ENCODE data around the gene ZNF774.
"Not testable (repeated sequence)": the region's sequence is repeated elsewhere in the genome, so short reads cannot be mapped to it uniquely, and the experiment has no call there.

ZNF774 gene

DNA sequence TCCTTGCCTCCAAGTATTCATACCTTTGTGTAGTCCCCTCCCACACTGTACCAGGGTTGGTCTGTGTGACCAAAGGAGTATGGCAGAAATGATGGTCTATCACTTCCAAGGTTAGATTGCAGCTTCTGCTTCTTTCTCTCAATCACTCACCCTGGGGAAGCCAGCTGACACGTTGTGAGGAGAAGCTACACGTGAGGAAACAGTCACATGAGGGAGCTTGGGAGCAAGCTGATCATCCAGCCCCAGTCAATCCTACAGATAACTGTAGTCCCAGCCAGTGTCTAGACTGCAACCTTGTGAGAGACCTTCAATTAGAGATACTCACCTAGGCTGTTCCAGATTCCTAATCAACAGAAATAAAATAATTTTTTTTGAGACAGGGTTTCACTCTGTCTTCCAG is 6.2 kb upstream of the ZNF774 start:
- FAIRE-seq (no peak), DNase-seq (ENCODE audit: low spot score) (no peak)

DNA sequence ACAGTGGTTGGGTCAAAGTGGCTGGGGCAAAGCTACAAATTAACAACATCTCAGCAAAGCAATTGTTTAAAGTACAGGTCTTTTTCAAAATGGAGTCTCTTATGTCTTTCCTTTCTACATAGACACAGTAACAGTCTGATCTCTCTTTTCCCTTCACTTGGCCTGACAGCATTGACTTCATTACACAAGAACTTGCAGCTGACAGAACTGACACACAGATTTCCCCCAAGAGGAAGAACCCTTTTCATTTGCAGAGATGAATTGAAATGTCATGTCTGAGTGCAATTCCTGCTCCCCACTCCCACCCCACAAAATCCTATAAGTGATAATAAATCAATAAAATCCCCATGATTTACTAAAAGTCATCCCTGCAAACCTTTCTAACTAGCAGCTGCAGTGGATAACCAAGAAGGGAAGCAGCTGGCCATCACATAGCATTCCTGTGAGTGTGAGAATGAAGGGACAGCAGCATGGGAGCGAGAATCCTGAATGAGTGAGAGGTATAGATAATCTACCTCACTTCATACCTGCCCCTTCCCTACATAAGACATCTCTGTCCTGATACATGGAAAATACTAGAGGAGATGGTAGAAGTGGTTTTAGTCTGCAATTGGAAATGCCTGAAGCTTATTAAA is 4.5 kb upstream of the ZNF774 start:
- not testable (repeated sequence) for DNase-seq (ENCODE audit: low spot score); FAIRE-seq

DNA sequence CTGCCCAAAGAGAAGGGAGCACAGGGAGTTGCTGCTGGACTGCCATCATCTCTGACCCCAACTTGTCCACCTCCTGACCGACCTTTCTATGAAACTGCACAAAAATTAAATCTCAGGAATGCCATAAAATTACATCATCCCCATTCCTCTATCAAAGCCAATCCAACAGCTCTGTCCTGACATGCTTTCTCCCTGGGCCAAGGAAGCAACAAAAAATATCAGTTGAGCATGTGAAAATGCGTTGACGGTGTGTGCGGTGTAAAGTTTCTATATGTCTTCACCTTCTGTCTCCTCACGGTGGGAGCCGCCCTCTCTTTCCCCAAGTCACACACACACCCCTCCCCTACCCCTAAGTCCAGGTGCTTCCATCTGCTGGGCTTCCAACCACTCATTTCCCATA is 3.6 kb upstream of the ZNF774 start:
- DNase-seq (ENCODE audit: low spot score) (no peak), FAIRE-seq (no peak)

DNA sequence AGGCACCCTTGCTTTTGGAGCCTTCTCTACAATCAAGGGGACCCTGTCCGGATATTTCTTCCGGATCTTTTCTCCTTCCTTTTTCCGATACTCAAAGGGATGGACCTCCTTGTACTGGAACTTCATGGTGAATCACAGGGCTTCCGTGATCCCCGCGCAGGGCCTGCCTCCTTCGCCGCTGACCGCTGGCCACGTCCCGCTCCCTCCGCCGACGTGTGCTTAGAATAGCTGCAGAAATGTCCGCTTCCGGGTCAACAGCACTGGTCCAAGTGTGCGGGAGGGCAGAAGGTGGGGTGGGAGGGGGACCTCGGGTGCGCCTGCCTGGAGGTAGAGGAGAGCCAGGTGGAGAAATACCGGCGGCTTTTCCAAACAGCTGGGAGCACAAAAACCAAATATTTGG is 3.0 kb upstream of the ZNF774 start:
- FAIRE-seq (no peak), DNase-seq (ENCODE audit: low spot score) (no peak)

DNA sequence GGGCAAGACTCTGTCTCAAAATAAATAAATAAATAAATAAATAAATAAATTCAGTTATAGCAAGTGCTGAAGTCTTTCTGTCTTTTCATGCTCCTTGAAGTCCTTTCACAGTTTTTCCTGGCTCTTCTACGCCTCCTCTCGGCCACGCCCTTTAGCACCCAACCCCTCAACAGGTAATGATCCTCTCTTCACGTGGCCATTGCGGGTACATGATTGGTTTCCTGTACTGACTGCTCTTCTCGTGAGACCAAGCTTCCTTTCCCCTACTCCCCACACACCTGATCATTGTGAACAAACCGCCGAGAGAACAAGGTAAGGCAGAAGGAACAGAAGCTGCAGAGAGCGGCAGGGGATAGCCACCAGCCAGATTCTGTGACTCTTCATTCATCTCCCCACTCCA is 2.3 kb upstream of the ZNF774 start:
- DNase-seq (ENCODE audit: low spot score) (no peak), FAIRE-seq (no peak)

DNA sequence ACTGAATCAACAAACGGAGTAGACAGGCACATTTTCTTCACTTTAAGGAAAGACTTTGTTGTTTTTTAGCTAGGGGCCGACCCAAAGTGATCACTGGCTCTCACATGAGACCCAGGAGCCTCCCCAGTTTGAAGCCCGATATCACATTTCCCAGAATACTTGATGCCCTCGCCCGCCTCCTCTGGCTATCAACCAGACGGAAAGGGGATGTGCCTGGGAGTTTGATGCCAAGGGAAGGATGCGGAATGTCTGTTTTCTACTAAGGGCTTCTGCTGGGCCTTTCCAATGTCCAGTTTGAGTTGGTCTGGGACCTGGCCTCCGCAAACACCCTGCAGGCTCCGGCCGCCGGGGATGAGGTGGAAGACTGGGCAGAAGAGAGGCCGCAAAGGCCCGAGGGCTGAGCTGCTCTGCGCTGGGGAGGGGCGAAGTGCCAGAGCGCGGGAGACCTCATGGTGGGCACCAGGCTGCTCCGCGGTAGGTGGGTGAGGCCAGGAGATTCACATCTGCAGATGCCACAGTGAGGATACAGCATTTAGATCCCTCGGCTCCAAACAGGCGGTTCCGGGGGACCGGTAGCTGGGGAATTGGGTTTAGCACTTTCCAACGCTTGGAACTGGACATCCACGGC is 491 bp upstream of the ZNF774 start:
- no peak for DNase-seq (ENCODE audit: low spot score)
- no peak for FAIRE-seq

DNA sequence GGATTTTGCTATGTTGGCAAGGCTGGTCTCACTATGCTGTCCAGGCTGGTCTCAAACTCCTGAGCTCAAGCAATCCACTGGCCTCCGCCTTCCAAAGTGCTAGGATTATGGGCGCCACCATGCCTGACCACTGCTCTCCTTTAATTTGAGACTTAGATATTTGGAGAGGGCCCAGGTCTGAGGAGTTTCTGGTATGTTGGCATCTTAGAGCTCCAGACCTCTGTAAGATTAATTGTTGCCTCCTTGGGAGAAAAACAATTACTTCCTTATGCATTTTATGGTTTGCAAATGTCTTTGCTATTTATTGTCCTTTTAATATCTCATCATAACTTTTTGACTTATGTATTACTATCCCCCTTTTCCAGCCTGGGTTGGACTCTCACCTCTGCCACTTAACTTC is 2.9 kb downstream of the ZNF774 start:
- FAIRE-seq (no peak), DNase-seq (ENCODE audit: low spot score) (no peak)

DNA sequence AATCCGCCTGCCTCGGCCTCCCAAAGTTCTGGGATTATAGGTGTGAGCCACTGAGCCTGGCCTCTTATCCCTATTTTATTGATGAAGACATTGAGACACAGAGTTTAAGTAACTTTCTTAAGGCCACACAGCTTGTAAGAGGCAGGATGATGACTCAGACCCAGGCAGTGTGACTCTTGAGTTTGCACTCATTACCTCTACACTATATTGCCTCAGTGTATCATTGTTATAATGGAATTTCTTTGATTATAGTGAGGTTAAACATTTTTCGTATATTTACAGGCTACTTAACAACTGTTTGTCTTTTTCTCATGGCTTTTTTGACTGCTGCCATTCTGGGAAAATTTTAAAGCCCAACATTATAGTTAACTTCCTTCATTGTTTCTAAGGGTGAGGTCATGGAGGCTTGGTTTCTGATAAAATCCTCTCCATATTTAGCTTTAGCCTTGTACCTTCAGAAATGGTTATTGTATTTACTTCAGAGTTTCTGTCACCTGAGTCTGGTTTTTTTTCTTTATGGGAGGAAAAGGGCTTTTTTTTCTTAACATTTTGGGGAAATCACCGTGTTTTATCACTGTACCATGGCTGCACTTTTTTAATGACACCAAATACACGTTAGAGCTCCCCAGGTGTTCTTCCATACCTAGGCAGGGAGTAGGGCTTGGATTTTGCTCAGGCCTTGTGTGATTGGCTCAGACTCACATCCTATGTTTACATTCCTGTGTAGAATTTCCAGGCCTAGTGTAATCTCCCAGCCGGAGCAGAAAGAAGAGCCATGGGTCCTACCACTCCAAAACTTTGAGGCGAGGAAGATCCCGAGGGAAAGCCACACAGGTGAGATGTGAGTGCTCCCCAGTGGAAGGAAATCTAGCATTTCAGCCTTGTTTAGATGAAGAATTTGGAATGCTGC is 6.3 kb downstream of the ZNF774 start:
- FAIRE-seq (peak; percentile 30), DNase-seq (ENCODE audit: low spot score) (peak; percentile 25)

DNA sequence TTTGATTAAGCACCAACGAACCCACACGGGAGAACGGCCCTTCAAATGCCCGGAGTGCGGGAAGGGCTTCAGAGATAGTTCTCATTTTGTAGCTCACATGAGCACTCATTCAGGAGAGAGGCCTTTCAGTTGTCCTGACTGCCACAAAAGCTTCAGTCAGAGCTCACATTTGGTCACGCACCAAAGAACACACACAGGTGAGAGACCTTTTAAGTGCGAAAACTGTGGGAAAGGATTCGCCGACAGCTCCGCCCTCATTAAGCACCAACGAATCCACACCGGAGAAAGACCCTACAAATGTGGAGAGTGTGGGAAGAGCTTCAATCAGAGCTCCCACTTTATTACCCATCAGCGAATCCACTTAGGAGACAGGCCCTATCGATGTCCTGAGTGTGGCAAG is 8.7 kb downstream of the ZNF774 start:
- FAIRE-seq (no peak), DNase-seq (ENCODE audit: low spot score) (no peak)

DNA sequence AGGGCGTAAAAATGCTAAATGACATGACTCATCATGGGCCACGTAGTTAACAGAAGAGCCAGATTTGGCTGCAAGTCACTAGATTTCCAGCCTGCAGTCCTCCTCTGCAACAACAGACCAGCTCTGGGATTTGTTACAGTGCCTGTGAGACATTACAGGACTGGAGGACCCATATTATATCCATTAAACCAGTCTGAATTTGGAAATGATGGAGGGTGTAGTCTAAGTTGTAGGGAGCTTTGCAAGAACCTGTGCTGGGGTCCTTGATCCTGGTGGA is 10.8 kb downstream of the ZNF774 start:
- FAIRE-seq (no peak), DNase-seq (ENCODE audit: low spot score) (peak; percentile 45)

DNA sequence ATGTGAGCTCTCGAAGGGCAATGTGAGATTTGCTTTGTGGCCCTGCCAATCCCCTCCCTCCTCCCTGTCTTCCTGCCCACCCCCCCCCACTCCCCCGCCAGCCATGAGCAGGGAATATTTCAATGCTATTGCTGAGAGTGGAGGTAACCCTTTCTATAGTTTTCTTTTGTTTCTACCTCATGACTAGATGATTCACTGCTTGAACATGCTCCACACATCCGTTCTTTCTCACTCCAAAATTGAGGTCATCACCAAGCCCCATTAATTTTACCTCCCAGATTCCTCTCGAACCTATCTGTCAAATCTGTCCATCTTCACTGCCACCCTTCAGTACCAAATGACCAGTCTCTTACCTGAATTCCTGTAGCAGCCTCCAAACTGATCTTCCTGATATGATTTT is 12.2 kb downstream of the ZNF774 start:
- DNase-seq (ENCODE audit: low spot score) (peak; percentile 89), FAIRE-seq (peak; percentile 67)

DNA sequence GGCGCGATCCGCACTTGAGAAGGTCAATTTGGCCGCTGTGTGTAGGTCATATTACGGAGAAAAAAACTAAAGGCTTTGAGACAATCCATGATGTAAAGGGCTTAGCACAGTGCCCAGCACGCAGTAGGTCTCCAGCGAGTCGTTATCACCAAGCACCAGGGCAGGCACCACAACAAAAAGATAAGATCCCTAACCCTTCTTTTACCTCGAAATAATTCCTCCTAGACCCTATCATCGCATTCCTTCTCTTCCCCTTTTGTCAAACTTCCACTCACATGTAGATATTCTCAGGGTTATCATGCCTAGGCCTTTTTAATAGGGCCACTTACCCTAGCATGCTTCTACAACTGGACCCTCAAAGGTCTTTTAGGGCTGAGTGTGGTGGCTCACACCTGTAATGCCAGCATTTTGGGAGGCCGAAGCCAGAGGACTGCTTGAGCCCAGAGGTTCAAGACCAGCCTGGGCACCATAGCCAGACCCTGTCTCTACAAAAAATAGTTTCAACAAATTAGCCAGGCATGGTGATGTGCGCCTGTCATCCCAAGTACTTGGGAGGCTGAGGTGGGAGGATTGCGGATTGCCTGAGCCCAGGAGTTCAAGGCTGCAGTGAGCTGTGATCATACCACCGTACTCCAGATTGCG is 13.5 kb downstream of the ZNF774 start:
- FAIRE-seq (no peak), DNase-seq (ENCODE audit: low spot score) (no peak)

DNA sequence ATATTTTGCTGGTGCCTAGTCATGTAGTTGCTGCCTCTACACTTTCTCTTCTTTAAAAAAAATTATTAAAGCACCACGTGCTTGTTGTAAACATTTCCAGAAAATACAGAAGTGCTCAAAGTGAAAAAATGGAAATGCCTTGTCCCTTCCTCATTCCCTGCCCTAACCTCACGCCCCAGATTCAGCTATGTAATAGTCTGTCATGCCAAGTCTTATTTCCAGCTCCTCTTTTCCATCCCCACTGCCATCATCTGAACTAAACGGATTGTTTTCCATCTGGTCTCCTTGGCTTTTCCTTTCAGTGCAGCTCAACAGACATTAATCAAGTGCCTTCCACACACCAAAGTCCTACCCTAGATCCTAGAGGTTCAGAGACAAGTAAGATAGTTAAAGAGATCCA is 15.5 kb downstream of the ZNF774 start:
- FAIRE-seq (no peak), DNase-seq (ENCODE audit: low spot score) (no peak)

DNA sequence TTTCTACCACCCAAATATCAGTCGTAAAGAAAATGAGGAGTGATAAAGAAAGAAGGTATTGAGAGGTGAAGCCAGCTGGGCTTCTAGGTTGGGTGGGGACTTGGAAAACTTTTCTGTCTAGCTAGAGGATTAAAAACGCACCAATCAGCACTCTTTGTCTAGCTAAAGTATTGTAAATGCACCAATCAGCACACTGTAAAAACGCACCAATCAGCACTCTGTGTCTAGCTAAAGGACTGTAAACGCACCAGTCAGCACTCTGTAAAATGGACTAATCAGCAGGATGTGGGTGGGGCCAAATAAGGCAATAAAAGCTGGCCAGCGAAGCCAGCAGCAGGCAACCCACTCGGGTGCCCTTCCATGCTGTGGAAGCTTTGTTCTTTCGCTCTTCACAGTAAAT is 23.0 kb downstream of the ZNF774 start:
- DNase-seq (ENCODE audit: low spot score) (no peak), FAIRE-seq (no peak)

DNA sequence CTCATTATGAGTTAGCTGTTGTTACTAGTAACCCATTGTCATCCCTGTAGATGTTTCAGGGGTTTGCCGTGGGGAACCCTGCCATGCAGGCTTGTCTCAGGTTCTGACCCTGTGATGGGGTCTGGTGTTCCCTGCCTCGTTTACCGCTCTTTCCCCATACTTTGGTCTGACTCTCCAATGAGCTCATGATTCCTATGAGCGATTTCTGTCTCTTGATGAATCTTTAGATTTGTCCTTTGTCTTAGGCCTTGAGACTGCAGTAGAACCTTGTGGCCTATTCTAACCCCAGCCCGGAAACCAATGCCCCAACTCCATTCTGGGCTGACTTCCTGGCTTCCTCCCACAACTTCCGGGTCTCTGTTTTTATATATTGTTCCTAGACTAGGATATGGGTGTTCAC is 24.7 kb downstream of the ZNF774 start:
- FAIRE-seq (no peak), DNase-seq (ENCODE audit: low spot score) (no peak)

DNA sequence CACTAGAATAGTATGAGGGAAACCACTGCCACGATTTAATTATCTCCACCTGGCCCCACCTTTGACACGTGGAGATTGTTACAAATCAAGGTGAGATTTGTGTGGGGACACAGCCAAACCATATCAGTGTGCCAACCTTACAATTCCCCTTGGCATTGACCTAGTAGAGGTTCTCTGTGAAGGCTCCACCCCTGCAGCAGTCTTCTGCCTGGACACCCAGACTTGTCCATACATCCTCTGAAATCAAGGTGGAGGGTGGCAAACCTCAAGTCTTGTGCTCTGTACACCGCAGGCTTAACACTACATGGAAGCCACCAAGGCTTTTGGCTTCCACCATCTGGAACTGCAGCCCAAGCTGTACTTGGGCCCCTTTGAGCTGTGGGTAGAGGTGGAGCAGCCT is 27.2 kb downstream of the ZNF774 start:
- FAIRE-seq = no peak

DNA sequence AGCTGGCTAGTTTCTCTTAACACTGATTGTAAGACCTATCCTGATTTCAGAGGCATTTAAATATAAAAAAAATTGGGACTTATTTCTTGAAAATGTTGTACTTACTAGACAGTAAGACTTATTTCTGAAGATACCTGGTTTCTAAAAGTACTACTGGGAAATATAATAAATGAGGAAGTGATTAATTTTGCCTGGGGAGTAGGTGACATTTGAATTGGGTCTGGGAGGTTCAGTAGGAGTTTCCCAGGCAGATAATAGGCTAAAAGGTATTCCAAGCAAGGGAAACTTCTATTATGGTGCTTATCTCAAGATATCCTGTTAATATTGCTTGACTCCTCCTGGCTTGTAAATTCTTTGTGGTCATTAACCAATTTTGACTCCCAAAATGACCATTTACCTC is 29.4 kb downstream of the ZNF774 start:
- FAIRE-seq (no peak), DNase-seq (ENCODE audit: low spot score) (no peak)

More for the DNA sequence above, 27.2 kb downstream of the ZNF774 start:
- no peak for DNase-seq (ENCODE audit: low spot score)

DNA sequence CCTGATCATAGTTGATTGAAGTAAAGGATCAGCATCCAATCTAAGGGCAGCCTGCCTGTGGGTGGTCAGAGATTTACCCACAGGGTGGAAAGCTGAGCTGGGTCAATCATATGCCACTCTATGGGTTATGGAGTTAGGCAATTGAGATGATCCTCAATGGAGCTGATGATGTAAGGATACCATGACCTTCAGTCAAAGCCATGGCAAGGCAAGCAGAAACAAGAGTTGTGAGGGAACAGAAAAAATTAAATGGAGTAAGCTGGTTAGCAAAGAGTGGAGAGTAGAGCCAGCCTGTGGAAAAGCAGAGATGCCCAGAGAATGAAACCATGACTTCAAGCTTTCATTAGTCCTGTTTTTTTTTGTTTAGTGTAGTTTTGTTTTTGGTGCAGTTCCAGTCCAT is 30.2 kb downstream of the ZNF774 start:
- FAIRE-seq = no peak
- no peak for DNase-seq (ENCODE audit: low spot score)

DNA sequence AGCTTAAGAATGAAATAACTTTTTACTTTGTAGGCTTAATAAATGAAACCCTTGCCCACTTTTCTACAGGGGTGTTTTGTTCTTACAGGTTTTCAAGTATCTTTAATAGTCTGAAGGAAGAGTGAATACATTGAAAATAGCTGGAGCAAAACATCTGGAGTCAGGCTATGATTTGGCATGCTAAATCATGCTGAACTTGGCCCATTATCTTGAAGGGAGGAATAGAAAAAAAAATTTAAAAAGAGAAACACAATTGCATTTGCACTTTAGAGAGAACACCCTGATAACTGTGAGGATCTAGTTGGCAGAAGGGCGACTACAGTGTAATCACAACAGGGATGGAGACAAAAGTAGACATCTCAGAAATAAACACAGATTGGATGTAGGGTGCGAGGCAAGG is 34.1 kb downstream of the ZNF774 start:
- DNase-seq (ENCODE audit: low spot score) (no peak), FAIRE-seq (no peak)

DNA sequence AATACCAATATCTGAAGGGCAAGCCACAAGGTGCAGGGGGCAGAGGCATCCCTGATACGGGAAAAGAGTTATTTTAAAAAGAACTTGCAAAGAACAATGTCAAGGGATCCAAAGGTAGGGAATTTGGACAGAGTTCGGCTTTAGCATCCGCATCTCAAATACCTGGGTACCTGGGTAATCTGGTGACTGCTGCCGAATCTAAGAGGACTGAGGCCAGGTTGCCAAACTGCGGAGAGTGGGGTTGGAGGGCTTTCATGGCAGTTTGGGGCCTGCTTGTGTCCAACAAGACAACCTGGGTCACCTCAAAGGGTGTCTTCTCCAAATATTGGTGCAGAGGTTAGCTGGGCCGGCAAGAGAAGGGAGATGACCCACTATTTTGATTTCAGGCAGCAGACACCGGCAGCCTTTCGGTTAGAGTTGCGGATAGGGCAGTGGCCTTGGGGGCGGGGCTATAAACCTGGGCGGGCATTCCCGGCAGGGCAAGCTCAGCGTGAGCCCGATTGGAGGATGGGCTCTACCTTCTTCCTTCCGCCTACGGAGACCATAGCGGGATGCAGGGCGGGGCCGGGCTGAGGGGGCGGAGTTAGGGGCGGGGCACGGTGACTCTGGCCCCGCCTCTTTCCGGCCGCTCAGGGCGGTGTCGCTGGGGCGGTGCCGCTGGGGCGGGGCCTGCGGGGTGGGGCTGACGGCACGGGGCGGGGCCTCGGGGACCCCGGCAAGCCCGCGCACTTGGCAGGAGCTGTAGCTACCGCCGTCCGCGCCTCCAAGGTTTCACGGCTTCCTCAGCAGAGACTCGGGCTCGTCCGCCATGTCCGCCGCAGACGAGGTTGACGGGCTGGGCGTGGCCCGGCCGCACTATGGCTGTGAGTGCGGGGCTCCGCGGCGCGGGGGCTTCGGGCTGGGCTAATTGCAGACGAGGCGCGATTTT is 35.7 kb downstream of the ZNF774 start, which contains the start of gene IQGAP1:
IQGAP1 (plus strand) TSS at position 709 of the 928 bp plus-strand sequence; CDS start at position 809, 100 bp downstream.
- peak; percentile 94 for DNase-seq (ENCODE audit: low spot score)
- no peak for FAIRE-seq
